NCI-H69 (cell line): ENCODE measurements around the gene LY6G6D.

Source experiments
- DNase-seq: peaks from one replicate; lab custom pipeline; 2025; lab: John Stamatoyannopoulos, UW

The LY6G6D gene

GRCh38 chr6:31720196-31720770 is 5.1 kb downstream of the LY6G6D start:
- no peak for DNase-seq

- DNase-seq, result no peak
Observed at GRCh38 chr6:31721351-31722020, 6.3 kb downstream of the LY6G6D start, which contains the start of gene LY6G6C. Gene LY6G6C, minus strand, starts transcription at chr6:31721746. Its CDS starts 67 bp downstream, at chr6:31721679.

- DNase-seq, result no peak
Observed at GRCh38 chr6:31722173-31722572, 7.0 kb downstream of the LY6G6D start.

GRCh38 chr6:31723245-31723979 is 8.3 kb downstream of the LY6G6D start, which contains the start of gene MPIG6B:
Gene MPIG6B, plus strand, starts transcription at chr6:31723373. Its CDS starts 11 bp downstream, at chr6:31723384.
- no peak for DNase-seq

- no peak for DNase-seq
Observed at GRCh38 chr6:31723980-31724691, 9.0 kb downstream of the LY6G6D start.

GRCh38 chr6:31725502-31726350 is 10.6 kb downstream of the LY6G6D start:
- DNase-seq, result no peak

GRCh38 chr6:31727034-31727716 is 12.0 kb downstream of the LY6G6D start:
- DNase-seq, result no peak

GRCh38 chr6:31727717-31728671 is 12.8 kb downstream of the LY6G6D start:
- no peak for DNase-seq

- DNase-seq, result no peak
Observed at GRCh38 chr6:31728767-31729514, 13.8 kb downstream of the LY6G6D start, which contains the start of gene DDAH2. Gene DDAH2, minus strand, starts transcription at chr6:31729299. Its CDS starts 138 bp downstream, at chr6:31729161.

GRCh38 chr6:31729515-31729978 is 14.4 kb downstream of the LY6G6D start:
- peak; percentile 87 for DNase-seq

GRCh38 chr6:31729979-31730630 is 15.0 kb downstream of the LY6G6D start:
- DNase-seq, result peak; percentile 59

GRCh38 chr6:31730631-31731086 is 15.5 kb downstream of the LY6G6D start:
- DNase-seq, result no peak

GRCh38 chr6:31732029-31732428 is 16.9 kb downstream of the LY6G6D start:
- DNase-seq, result no peak

GRCh38 chr6:31733734-31734133 is 18.6 kb downstream of the LY6G6D start:
- DNase-seq, result no peak

- DNase-seq, result no peak
Observed at GRCh38 chr6:31734247-31734820, 19.2 kb downstream of the LY6G6D start.

- peak; percentile 71 for DNase-seq
Observed at GRCh38 chr6:31734821-31735406, 19.8 kb downstream of the LY6G6D start.
